ENCODE data around the gene GABRR3.

Gene GABRR3

GRCh38 chr3:97990624-97991292, 44.4 kb downstream of the GABRR3 start:
- Mint-ChIP-seq H3K4me1 (peaks cover 2% of the 10 kb centered on the region), H3K36me3 (peaks cover 4% of the 10 kb centered on the region), H3K9me3 (peaks cover 6% of the 10 kb centered on the region), H3K27me3 (peaks cover 12% of the 10 kb centered on the region), H3K27ac (no peak overlapping the region), H3K4me3 (no peak overlapping the region)
- DNase-seq (ENCODE audit: low spot score in 2 of 2) (no peak), ATAC-seq (ENCODE audit: low read depth) (no peak)

GRCh38 chr3:97988784-97989568, 46.1 kb downstream of the GABRR3 start:
- Mint-ChIP-seq H3K27ac (no peak overlapping the region), H3K4me1 (peaks cover 2% of the 10 kb centered on the region), H3K4me3 (no peak overlapping the region), H3K27me3 (peaks cover 12% of the 10 kb centered on the region), H3K36me3 (peaks cover 4% of the 10 kb centered on the region), H3K9me3 (peaks cover 6% of the 10 kb centered on the region)
- ATAC-seq (ENCODE audit: low read depth): no peak
- DNase-seq (ENCODE audit: low spot score in 2 of 2): no peak

GRCh38 chr3:97987306-97987705, 47.8 kb downstream of the GABRR3 start:
- Mint-ChIP-seq H3K27me3 (peaks cover 7% of the 10 kb centered on the region), H3K4me1 (peaks cover 2% of the 10 kb centered on the region), H3K27ac (no peak overlapping the region), H3K4me3 (no peak overlapping the region), H3K9me3 (peaks cover 6% of the 10 kb centered on the region), H3K36me3 (peaks cover 4% of the 10 kb centered on the region)
- DNase-seq (ENCODE audit: low spot score in 2 of 2): no peak
- ATAC-seq (ENCODE audit: low read depth): no peak

DNA sequence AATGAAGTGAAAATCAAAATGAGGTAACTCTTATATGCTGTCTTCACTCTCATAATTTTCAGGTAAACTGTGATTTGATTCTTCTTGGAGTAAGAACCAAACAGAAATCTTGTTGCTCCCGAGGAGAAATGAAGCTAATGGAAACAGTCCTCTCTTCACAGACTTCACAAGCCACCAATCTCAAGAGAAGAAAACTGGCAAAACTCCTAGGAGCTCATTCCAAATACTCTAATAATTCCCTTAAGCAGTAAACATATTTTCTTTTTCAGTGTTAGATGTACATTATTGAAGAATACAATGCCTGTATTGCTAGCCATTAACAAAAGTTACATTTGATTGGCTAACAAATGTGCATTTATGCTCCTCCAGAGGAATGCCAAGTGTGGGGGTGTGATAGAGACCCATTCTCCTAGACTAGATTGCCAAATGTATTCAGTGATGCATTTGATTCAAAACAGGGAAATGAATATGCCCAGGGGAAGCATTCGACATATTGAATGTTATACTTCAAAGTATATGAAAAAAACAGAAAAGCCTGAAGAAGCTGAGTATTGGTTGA, 51.1 kb downstream of the GABRR3 start:
- H3K4me1 Mint-ChIP-seq: peaks cover 2% of the 10 kb centered on the region
- ATAC-seq (ENCODE audit: low read depth) (no peak), DNase-seq (ENCODE audit: low spot score in 2 of 2) (no peak)
- H3K4me3 Mint-ChIP-seq: no peak overlapping the region
- H3K27ac Mint-ChIP-seq: no peak overlapping the region
- H3K9me3 Mint-ChIP-seq: peaks cover 6% of the 10 kb centered on the region
- H3K27me3 Mint-ChIP-seq: peaks cover 7% of the 10 kb centered on the region
- peaks cover 4% of the 10 kb centered on the region for H3K36me3 Mint-ChIP-seq

- Mint-ChIP-seq H3K27ac (no peak overlapping the region), H3K9me3 (no peaks in the 10 kb centered on the region), H3K36me3 (no peaks in the 10 kb centered on the region), H3K4me3 (no peak overlapping the region), H3K27me3 (no peaks in the 10 kb centered on the region), H3K4me1 (no peaks in the 10 kb centered on the region)
- ATAC-seq (ENCODE audit: low read depth): no peak
- no peak for DNase-seq (ENCODE audit: low spot score in 2 of 2)
These were observed 53.2 kb downstream of the GABRR3 start for GRCh38 chr3:97981886-97982285.

DNA sequence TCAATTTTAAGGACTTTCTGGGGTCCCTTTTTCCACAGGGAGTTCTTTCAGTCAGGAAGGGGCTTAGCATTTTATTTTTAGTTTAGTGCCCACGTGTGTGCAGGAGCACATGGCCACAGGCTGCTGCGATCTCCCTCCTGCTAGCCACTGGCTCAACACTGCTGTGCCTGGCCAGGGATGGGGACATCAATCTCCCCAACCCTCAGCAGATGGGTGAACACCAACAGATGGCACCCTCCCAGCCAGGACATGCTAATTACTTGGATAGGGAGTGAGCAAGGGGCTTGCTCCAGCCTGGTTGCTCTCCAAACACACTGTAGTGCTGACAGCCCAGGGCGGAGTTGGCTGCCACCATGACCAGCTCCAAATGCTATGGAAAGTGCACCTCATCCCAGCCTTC, 55.5 kb downstream of the GABRR3 start:
- Mint-ChIP-seq H3K4me1 (no peaks in the 10 kb centered on the region), H3K4me3 (no peak overlapping the region), H3K27ac (no peak overlapping the region), H3K27me3 (no peaks in the 10 kb centered on the region), H3K36me3 (no peaks in the 10 kb centered on the region), H3K9me3 (no peaks in the 10 kb centered on the region)
- DNase-seq (ENCODE audit: low spot score in 2 of 2) (no peak), ATAC-seq (ENCODE audit: low read depth) (no peak)

- H3K4me3 Mint-ChIP-seq: no peak overlapping the region
- peaks cover 13% of the 10 kb centered on the region for H3K4me1 Mint-ChIP-seq
- no peak for DNase-seq (ENCODE audit: low spot score in 2 of 2)
- H3K27me3 Mint-ChIP-seq: no peaks in the 10 kb centered on the region
- H3K9me3 Mint-ChIP-seq: no peaks in the 10 kb centered on the region
- no peak for ATAC-seq (ENCODE audit: low read depth)
- no peaks in the 10 kb centered on the region for H3K36me3 Mint-ChIP-seq
- H3K27ac Mint-ChIP-seq: no peak overlapping the region
These were observed 59.6 kb downstream of the GABRR3 start for GRCh38 chr3:97975466-97975865.

GRCh38 chr3:97974996-97975395, 60.1 kb downstream of the GABRR3 start:
- no peaks in the 10 kb centered on the region for H3K27me3 Mint-ChIP-seq
- H3K4me1 Mint-ChIP-seq: peaks cover 17% of the 10 kb centered on the region
- DNase-seq (ENCODE audit: low spot score in 2 of 2) (no peak), ATAC-seq (ENCODE audit: low read depth) (no peak)
- H3K27ac Mint-ChIP-seq: no peak overlapping the region
- H3K36me3 Mint-ChIP-seq: no peaks in the 10 kb centered on the region
- H3K4me3 Mint-ChIP-seq: no peak overlapping the region
- H3K9me3 Mint-ChIP-seq: no peaks in the 10 kb centered on the region

- H3K9me3 Mint-ChIP-seq: no peaks in the 10 kb centered on the region
- H3K27ac Mint-ChIP-seq: no peak overlapping the region
- peaks cover 29% of the 10 kb centered on the region for H3K4me1 Mint-ChIP-seq
- ATAC-seq (ENCODE audit: low read depth) (no peak), DNase-seq (ENCODE audit: low spot score in 2 of 2) (no peak)
- H3K27me3 Mint-ChIP-seq: no peaks in the 10 kb centered on the region
- peak overlapping the region; percentile 53 for H3K4me3 Mint-ChIP-seq
- H3K36me3 Mint-ChIP-seq: no peaks in the 10 kb centered on the region
These were observed 62.1 kb downstream of the GABRR3 start for GRCh38 chr3:97972976-97973375.

- no peaks in the 10 kb centered on the region for H3K27me3 Mint-ChIP-seq
- H3K36me3 Mint-ChIP-seq: peaks cover 2% of the 10 kb centered on the region
- peak within 1 kb of the TSS; percentile 88 for H3K27ac Mint-ChIP-seq
- H3K4me3 Mint-ChIP-seq: peak within 1 kb of the TSS; percentile 89
- DNase-seq (ENCODE audit: low spot score in 2 of 2): peak; percentile 63 to 67
- H3K9me3 Mint-ChIP-seq: no peaks in the 10 kb centered on the region
- ATAC-seq (ENCODE audit: low read depth): peak; percentile 87
- peaks cover 37% of the 10 kb centered on the region for H3K4me1 Mint-ChIP-seq
These were observed 63.2 kb downstream of the GABRR3 start, which contains the start of gene RIOX2 for GRCh38 chr3:97971679-97972567. Gene RIOX2, minus strand, starts transcription at chr3:97972431. Its CDS starts 4,838 bp downstream, at chr3:97967593.

DNA sequence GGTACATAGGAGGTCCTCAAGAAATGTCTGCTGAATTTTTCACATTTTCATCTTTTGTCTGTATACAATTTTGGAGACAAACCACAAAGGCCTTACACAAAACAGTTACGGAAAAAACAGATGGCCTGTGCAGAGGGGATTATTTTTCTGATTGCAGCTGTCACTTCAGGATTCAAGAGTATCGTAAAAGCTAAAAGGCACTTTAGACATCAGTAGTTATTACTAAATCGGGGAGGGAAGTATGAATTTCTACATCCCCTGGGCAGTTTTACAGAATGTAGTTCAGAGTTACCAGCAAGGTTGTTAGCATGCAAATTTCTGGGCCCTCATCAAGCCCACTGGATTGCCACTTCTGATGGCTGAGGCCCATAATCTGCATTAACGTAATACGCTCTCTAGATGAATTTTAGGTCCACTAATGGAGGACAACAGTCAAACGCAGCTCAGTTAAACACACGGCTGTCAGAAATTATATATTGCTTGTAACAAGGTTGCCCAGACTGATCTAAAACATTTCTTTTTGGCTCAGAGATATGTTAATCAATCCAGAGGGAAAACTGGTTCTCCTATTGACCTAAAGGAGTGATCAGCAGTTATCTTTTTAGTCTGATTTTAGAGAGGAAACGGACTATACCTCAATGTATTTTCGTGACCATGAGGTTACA, 64.0 kb downstream of the GABRR3 start:
- H3K4me3 Mint-ChIP-seq: peak overlapping the region; percentile 89
- peaks cover 37% of the 10 kb centered on the region for H3K4me1 Mint-ChIP-seq
- H3K9me3 Mint-ChIP-seq: no peaks in the 10 kb centered on the region
- no peak for DNase-seq (ENCODE audit: low spot score in 2 of 2)
- peaks cover 2% of the 10 kb centered on the region for H3K36me3 Mint-ChIP-seq
- peak overlapping the region; percentile 88 for H3K27ac Mint-ChIP-seq
- H3K27me3 Mint-ChIP-seq: no peaks in the 10 kb centered on the region
- ATAC-seq (ENCODE audit: low read depth): no peak

- peaks cover 6% of the 10 kb centered on the region for H3K36me3 Mint-ChIP-seq
- DNase-seq (ENCODE audit: low spot score in 2 of 2) (no peak), ATAC-seq (ENCODE audit: low read depth) (no peak)
- peak overlapping the region; percentile 11 for H3K4me3 Mint-ChIP-seq
- H3K27me3 Mint-ChIP-seq: no peaks in the 10 kb centered on the region
- H3K9me3 Mint-ChIP-seq: no peaks in the 10 kb centered on the region
- H3K27ac Mint-ChIP-seq: no peak overlapping the region
- peaks cover 37% of the 10 kb centered on the region for H3K4me1 Mint-ChIP-seq
These were observed 65.0 kb downstream of the GABRR3 start for GRCh38 chr3:97970156-97970555.

- Mint-ChIP-seq H3K36me3 (peaks cover 6% of the 10 kb centered on the region), H3K4me1 (peaks cover 40% of the 10 kb centered on the region), H3K9me3 (no peaks in the 10 kb centered on the region), H3K27ac (no peak overlapping the region), H3K27me3 (no peaks in the 10 kb centered on the region), H3K4me3 (no peak overlapping the region)
- ATAC-seq (ENCODE audit: low read depth) (no peak), DNase-seq (ENCODE audit: low spot score in 2 of 2) (no peak)
These were observed 65.6 kb downstream of the GABRR3 start for GRCh38 chr3:97969541-97969940.
